CD8-positive, alpha-beta memory T cell (primary cell): ENCODE measurements around the gene VPS35L. TPM values are rescaled to one million over a fixed set of nuclear protein-coding genes. Genes with fewer than 3 reads are reported as not detected.
"Not testable (repeated sequence)": the region's sequence is repeated elsewhere in the genome, so short reads cannot be mapped to it uniquely, and the experiment has no call there.

ENCODE experiments used
- CTCF ChIA-PET: fragments of 350-600 bp; sonication (Branson Sonifier 250); formaldehyde crosslinking; loops from one replicate; lab custom pipeline; 2021; ENCODE audit warnings: antibody characterized with exemption; lab: Charles Lee
- POLR2A ChIA-PET: fragments of 350-600 bp; sonication (Branson Sonifier 250); formaldehyde crosslinking; loops from one replicate; lab custom pipeline; 2021; ENCODE audit warnings: antibody characterized with exemption; lab: Charles Lee
- DNase-seq, 5 donors: peaks; one replicate each; pipeline versions ENCODE4 v3.0.0 to v3.0.0-alpha.2; 2020 to 2022; ENCODE audit warnings: mixed read lengths in 1 of 5
- H3K27ac ChIP-seq: one replicate; pipeline ENCODE4 v1.7.0; 2013; ENCODE audit warnings: low read depth, mild to moderate bottlenecking, low read length, moderate library complexity
- H3K27me3 ChIP-seq: 2 replicates; pipeline ENCODE4 v1.7.0; 2013; ENCODE audit warnings: low read length, mild to moderate bottlenecking; ENCODE audit not compliant: insufficient read depth, poor library complexity, severe bottlenecking
- H3K36me3 ChIP-seq: 2 replicates; pipeline ENCODE4 v1.7.0; 2013; ENCODE audit warnings: mild to moderate bottlenecking, low read length, moderate library complexity; ENCODE audit not compliant: insufficient read depth
- H3K4me1 ChIP-seq: 2 replicates; pipeline ENCODE4 v1.7.0; 2013; ENCODE audit warnings: mild to moderate bottlenecking, low read length, moderate library complexity; ENCODE audit not compliant: insufficient read depth
- H3K4me3 ChIP-seq: 2 replicates; pipeline ENCODE4 v1.7.0; 2013; ENCODE audit warnings: mild to moderate bottlenecking, low read length
- H3K9me3 ChIP-seq: 2 replicates; pipeline ENCODE4 v1.7.0; 2013; ENCODE audit warnings: mild to moderate bottlenecking, low read length
- H3K27ac Mint-ChIP-seq, 8 donors: one replicate each; pipeline ENCODE4 v1.8.0; 2020 to 2021; ENCODE audit warnings: mixed read lengths in 8 of 8, mild to moderate bottlenecking in 6 of 8, inconsistent platforms in 3 of 8, moderate library complexity in 3 of 8
- H3K27me3 Mint-ChIP-seq, 2 donors: one replicate each; pipeline ENCODE4 v1.8.0; 2020 to 2021; ENCODE audit warnings: mixed read lengths in 2 of 2, mild to moderate bottlenecking in 1 of 2, moderate library complexity in 1 of 2
- H3K36me3 Mint-ChIP-seq, 3 donors: one replicate each; pipeline ENCODE4 v1.8.0; 2020 to 2021; ENCODE audit warnings: mixed read lengths in 3 of 3, inconsistent platforms in 1 of 3, mild to moderate bottlenecking in 1 of 3
- H3K4me1 Mint-ChIP-seq, 3 donors: one replicate each; pipeline ENCODE4 v1.8.0; 2020 to 2021; ENCODE audit warnings: mixed read lengths in 3 of 3, inconsistent platforms in 1 of 3, mild to moderate bottlenecking in 1 of 3
- H3K4me3 Mint-ChIP-seq, 7 donors: one replicate each; pipeline ENCODE4 v1.8.0; 2020 to 2021; ENCODE audit warnings: mixed read lengths in 7 of 7, mild to moderate bottlenecking in 6 of 7, moderate library complexity in 4 of 7, inconsistent platforms in 2 of 7
- H3K9me3 Mint-ChIP-seq, 5 donors: one replicate each; pipeline ENCODE4 v1.8.0; 2020 to 2022; ENCODE audit warnings: mixed read lengths in 5 of 5, mild to moderate bottlenecking in 3 of 5, moderate library complexity in 2 of 5, inconsistent platforms in 1 of 5
- polyA plus RNA-seq: library from polyadenylated mRNA; unstranded; fragments of 300-500 nt; fragmentation: Illumina TruSeq; gene quantifications from one replicate; pipeline ENCODE4 v1.2.3, GENCODE V29; 2021
- total RNA-seq, 2 experiments: library from RNA; stranded (reverse); gene quantifications; one replicate each; pipeline ENCODE4 v1.2.3, GENCODE V29; 2021

VPS35L gene
- total and polyA plus RNA-seq, 3 experiments from 2014 or later: 37.4 to 52.3 (median 40.2) TPM

DNA sequence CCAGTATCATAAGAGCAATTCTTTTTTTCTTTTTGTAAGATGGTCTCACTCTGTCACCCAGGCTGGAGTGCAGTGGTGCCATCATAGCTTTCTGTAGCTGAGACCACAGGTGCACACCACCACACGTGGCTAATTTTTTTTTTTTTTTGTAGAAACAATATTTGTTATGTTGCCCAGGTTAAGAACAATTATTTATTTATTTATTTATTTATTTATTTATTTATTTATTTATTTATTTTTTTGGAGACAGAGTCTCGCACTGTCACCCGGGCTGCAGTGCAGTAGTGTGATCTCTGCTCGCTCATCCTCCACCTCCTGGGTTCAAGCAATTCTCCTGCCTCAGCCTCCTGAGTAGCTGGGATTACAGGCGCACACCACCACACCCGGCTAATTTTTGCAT is 123.8 kb downstream of the VPS35L start:
- DNase-seq, H3K4me3 Mint-ChIP-seq, H3K9me3 Mint-ChIP-seq, H3K27me3 ChIP-seq, H3K9me3 ChIP-seq, H3K4me3 ChIP-seq, H3K4me1 Mint-ChIP-seq, H3K27ac Mint-ChIP-seq, H3K27me3 Mint-ChIP-seq, POLR2A ChIA-PET, H3K4me1 ChIP-seq, H3K27ac ChIP-seq: not testable (repeated sequence)
- peaks cover 14% of the 10 kb centered on the region for H3K36me3 ChIP-seq
- H3K36me3 Mint-ChIP-seq: peaks cover 16 to 69% (median 25%) of the 10 kb centered on the region in 3 donors
- CTCF ChIA-PET: interaction anchor here (1.2 to 1.7 kb wide), 2 partner anchors 17 to 87 kb away, joined by 3 to 4 read pairs; no protein-coding TSS in a partner anchor

DNA sequence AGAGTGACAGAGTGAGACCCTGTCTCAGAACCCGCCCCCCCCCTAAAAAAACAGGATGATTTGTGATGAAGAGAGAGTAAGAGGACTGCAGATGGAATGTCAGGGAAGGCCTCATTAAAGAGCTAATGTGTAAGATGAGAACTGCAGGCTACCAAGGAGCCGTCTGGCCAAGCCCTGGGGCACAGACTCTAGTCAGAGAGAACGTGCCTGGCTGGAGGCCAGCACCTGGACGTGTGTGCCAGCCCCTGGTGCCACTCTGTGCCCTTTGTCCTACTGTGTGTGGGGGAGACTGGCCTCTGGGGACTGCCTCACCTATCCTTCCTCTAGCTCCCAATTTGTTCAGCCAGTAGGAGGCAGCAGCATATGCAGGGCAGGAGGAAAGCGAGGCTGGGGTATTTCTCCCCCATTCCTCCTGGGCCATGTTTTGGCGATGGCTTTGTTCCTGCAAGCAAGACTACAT is 125.4 kb downstream of the VPS35L start:
- POLR2A ChIA-PET: interaction anchor here (0.6 kb wide), 1 partner anchor 11 kb away, joined by 7 read pairs; no protein-coding TSS in a partner anchor
- Mint-ChIP-seq H3K9me3 (peaks cover 0 to 7% (median 5%) of the 10 kb centered on the region in 5 donors), H3K4me1 (no peaks in the 10 kb centered on the region), H3K36me3 (peaks cover 32 to 71% (median 36%) of the 10 kb centered on the region in 3 donors), H3K4me3 (no peak overlapping the region), H3K27me3 (no peaks in the 10 kb centered on the region), H3K27ac (peak overlapping the region in 1 of 8 donors; percentile 60)
- peaks cover 4% of the 10 kb centered on the region for H3K9me3 ChIP-seq
- CTCF ChIA-PET: interaction anchor here (0.6 kb wide), 1 partner anchor 9 kb away, joined by 3 read pairs; no protein-coding TSS in a partner anchor
- no peak overlapping the region for H3K4me3 ChIP-seq
- no peaks in the 10 kb centered on the region for H3K4me1 ChIP-seq
- DNase-seq: no peak
- no peak overlapping the region for H3K27ac ChIP-seq
- no peaks in the 10 kb centered on the region for H3K27me3 ChIP-seq
- H3K36me3 ChIP-seq: peaks cover 20% of the 10 kb centered on the region

DNA sequence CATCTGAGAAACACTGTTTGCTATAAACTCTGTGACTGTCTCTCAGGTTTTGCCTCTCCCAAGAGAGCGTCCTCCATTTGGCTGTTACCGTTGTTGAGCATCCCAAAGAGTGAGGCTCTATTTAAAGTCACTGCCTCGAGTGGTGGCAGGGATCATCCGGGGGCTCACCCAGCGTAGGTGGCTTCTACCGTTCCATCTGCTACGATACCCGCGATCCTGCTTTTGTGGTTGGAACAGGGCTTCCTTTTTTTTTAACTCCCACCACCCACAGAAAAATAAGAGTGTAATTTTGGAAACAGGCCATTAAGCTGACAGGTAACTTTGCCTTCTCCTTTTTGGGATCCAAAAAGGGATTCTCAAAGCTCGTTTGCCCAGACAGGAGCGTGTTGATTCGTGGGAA is 126.1 kb downstream of the VPS35L start:
- Histone ChIP-seq H3K36me3 (peaks cover 20% of the 10 kb centered on the region), H3K9me3 (peaks cover 4% of the 10 kb centered on the region), H3K4me1 (no peaks in the 10 kb centered on the region), H3K27me3 (no peaks in the 10 kb centered on the region), H3K4me3 (no peak overlapping the region), H3K27ac (no peak overlapping the region)
- Mint-ChIP-seq H3K4me3 (no peak overlapping the region), H3K27me3 (no peaks in the 10 kb centered on the region), H3K9me3 (peaks cover 0 to 7% (median 5%) of the 10 kb centered on the region in 5 donors), H3K36me3 (peaks cover 30 to 71% (median 37%) of the 10 kb centered on the region in 3 donors), H3K4me1 (no peaks in the 10 kb centered on the region), H3K27ac (no peak overlapping the region)
- ChIA-PET CTCF (no interaction called here), POLR2A (no interaction called here)
- DNase-seq: no peak

DNA sequence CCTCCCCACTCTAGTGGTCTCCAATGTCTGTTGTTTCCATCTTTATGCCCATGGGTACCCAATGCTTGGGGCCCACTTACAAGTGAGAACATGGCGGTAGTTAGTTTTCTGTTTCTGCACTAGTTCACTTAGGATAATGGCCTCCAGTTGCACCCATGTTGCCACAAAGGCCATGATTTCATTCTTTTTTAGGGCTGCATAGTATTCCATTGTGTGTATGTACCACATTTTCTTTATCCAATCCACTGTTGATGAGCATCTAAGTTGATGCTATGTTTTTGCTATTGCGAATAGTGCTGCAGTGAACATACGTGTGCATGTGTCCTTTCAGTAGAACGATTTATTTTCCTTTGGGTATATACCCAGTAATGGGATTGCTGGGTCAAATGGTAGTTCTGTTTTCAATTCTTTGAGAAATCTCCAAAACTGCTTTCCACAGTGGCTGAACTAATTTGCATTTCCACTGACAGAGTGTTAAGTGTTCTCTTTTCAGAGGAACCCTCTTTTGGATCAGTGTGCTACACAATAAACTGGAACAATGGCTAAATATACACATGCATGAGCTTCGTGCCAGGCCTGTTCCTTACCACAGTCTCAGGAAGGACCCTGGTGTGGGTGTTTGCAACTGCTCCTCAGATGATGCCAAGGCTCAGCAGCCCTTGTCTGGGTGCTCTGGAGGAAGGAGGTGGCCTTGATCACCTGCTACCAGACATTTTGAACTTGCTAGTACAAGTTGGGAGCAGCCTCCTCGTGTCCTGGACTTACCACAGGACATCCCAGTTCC is 128.1 kb downstream of the VPS35L start:
- Histone ChIP-seq H3K4me1 (peaks cover 9% of the 10 kb centered on the region), H3K27me3 (no peaks in the 10 kb centered on the region), H3K9me3 (peaks cover 4% of the 10 kb centered on the region), H3K4me3 (no peak overlapping the region), H3K27ac (no peak overlapping the region), H3K36me3 (peaks cover 20% of the 10 kb centered on the region)
- Mint-ChIP-seq H3K4me1 (peaks cover 4 to 8% (median 7%) of the 10 kb centered on the region in 3 donors), H3K27me3 (no peaks in the 10 kb centered on the region), H3K4me3 (no peak overlapping the region), H3K36me3 (peaks cover 30 to 80% (median 43%) of the 10 kb centered on the region in 3 donors), H3K9me3 (peaks cover 0 to 7% (median 5%) of the 10 kb centered on the region in 5 donors), H3K27ac (no peak overlapping the region)
- DNase-seq: no peak
- ChIA-PET POLR2A (no interaction called here), CTCF (no interaction called here)

DNA sequence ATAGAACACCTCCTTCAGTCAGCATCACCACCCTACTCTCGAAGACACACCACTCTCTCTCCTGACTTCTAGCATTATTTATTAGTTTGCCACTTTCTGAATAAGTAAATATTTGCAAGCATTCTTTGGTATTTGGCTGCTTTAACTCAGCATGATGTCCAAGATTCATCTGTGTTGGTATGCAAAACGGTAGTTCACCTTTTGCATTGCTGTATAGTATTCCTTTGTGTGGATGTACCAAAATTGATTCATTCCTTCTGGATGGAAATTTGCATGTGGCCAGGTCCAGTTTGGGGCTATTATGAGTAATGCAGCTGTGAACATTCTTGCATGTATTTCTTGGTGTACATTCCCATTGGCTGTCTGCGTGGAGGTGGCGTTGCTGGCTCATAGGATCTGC is 129.7 kb downstream of the VPS35L start:
- H3K36me3 Mint-ChIP-seq: peaks cover 27 to 83% (median 43%) of the 10 kb centered on the region in 3 donors
- Histone ChIP-seq H3K4me1 (peaks cover 22% of the 10 kb centered on the region), H3K4me3 (no peak overlapping the region), H3K36me3 (peaks cover 20% of the 10 kb centered on the region), H3K27ac (no peak overlapping the region), H3K9me3 (peaks cover 4% of the 10 kb centered on the region), H3K27me3 (no peaks in the 10 kb centered on the region)
- H3K27ac Mint-ChIP-seq: no peak overlapping the region
- POLR2A ChIA-PET: no interaction called here
- no peak overlapping the region for H3K4me3 Mint-ChIP-seq
- peaks cover 15 to 20% (median 19%) of the 10 kb centered on the region in 3 donors for H3K4me1 Mint-ChIP-seq
- H3K9me3 Mint-ChIP-seq: peaks cover 0 to 7% (median 5%) of the 10 kb centered on the region in 5 donors
- CTCF ChIA-PET: no interaction called here
- no peaks in the 10 kb centered on the region for H3K27me3 Mint-ChIP-seq
- no peak for DNase-seq

DNA sequence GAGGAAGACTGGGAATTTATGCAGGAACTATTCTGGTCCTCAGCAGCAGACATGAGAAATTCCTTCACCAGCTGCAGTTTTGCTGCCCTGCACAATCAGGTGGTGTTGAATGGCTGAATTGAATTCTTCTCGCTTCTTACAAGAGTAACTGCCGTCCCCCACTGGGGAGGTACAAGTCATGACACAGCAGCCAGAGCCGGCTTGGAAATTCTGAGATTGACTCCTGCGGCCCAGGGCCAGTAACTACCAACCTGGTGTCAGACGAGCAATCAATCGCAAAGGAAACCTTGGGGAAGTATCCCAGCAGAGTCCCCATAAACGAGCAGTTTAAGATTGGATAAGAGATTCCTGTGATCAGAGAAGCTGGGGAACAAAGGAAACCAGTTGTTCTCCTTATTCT is 131.8 kb downstream of the VPS35L start:
- H3K27ac Mint-ChIP-seq: peak overlapping the region in 3 of 8 donors; percentile 27 to 47 (median 36)
- Histone ChIP-seq H3K27me3 (no peaks in the 10 kb centered on the region), H3K9me3 (peaks cover 4% of the 10 kb centered on the region), H3K36me3 (peaks cover 16% of the 10 kb centered on the region), H3K27ac (no peak overlapping the region), H3K4me3 (no peak overlapping the region), H3K4me1 (peaks cover 30% of the 10 kb centered on the region)
- no peaks in the 10 kb centered on the region for H3K27me3 Mint-ChIP-seq
- H3K4me3 Mint-ChIP-seq: peak overlapping the region in 1 of 7 donors; percentile 82
- peaks cover 24 to 81% (median 43%) of the 10 kb centered on the region in 3 donors for H3K36me3 Mint-ChIP-seq
- POLR2A ChIA-PET: no interaction called here
- CTCF ChIA-PET: no interaction called here
- DNase-seq: no peak
- H3K9me3 Mint-ChIP-seq: peaks cover 0 to 7% (median 5%) of the 10 kb centered on the region in 5 donors
- peaks cover 17 to 26% (median 24%) of the 10 kb centered on the region in 3 donors for H3K4me1 Mint-ChIP-seq

DNA sequence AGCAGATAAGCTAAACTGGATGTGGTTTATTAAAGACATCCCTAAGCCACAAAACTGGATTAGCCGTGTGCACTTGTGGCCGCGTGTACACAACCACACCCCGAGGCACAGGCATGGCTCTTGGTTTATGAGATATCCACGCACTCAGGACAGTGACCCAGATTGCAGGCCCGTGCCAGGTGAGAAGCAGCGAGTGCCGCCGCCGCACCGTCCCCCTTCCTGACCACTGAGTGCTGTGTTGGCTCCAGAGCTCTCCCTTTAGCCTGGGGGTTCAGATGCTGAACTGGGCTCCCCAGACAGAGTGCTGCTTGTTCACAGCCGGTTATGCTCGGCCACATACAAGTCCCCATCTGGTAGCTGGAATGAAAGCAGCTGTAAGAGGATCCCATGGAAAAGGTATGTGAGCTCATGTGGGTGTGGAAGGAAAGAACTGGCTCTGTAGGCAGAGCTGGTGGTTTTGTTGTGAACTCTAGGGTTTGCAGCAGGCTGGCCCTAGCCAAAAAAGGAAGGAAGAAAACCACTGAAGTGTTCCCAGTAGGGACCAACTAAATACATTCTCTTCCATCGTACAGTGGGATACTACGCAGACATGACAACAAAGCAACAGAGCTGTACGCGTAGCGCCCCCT is 133.0 kb downstream of the VPS35L start:
- CTCF ChIA-PET: no interaction called here
- POLR2A ChIA-PET: interaction anchor here (0.6 kb wide), 1 partner anchor 74 kb away, joined by 5 read pairs; no protein-coding TSS in a partner anchor
- peaks cover 0 to 7% (median 4%) of the 10 kb centered on the region in 5 donors for H3K9me3 Mint-ChIP-seq

More for the DNA sequence above, 133.0 kb downstream of the VPS35L start:
- Histone ChIP-seq H3K27ac (no peak overlapping the region), H3K36me3 (peaks cover 12% of the 10 kb centered on the region), H3K27me3 (no peaks in the 10 kb centered on the region), H3K9me3 (peaks cover 4% of the 10 kb centered on the region), H3K4me3 (no peak overlapping the region), H3K4me1 (peaks cover 30% of the 10 kb centered on the region)
- DNase-seq: no peak
- H3K27me3 Mint-ChIP-seq: no peaks in the 10 kb centered on the region
- H3K36me3 Mint-ChIP-seq: peaks cover 17 to 76% (median 35%) of the 10 kb centered on the region in 3 donors
- peak overlapping the region in 5 of 8 donors; percentile 1 to 75 (median 29) for H3K27ac Mint-ChIP-seq
- peak overlapping the region in 4 of 7 donors; percentile 12 to 85 (median 30) for H3K4me3 Mint-ChIP-seq
- H3K4me1 Mint-ChIP-seq: peaks cover 17 to 26% (median 24%) of the 10 kb centered on the region in 3 donors
